Aorta (tissue), 5 donors: Measurements from ENCODE around the gene COPS6. TPM values are rescaled to one million over a fixed set of nuclear protein-coding genes. Genes with fewer than 3 reads are reported as not detected.
"Not testable (repeated sequence)": the region's sequence is repeated elsewhere in the genome, so short reads cannot be mapped to it uniquely, and the experiment has no call there.

ENCODE experiments used
- ATAC-seq: fragments of 200-7000 bp; cut with Tn5 transposase; one replicate; pipeline ENCODE4 v1.9.1; 2022; ENCODE audit warnings: moderate library complexity; ENCODE audit not compliant: low FRiP score
- DNase-seq, 2 donors: peaks; one replicate each; pipeline ENCODE4 v3.0.0-alpha.2; 2020
- H3K27ac ChIP-seq, 2 donors: one replicate each; pipeline ENCODE4 v1.5.1; 2013; ENCODE audit warnings: low read length in 2 of 2, mild to moderate bottlenecking in 2 of 2, moderate library complexity in 2 of 2, control low read depth in 1 of 2, inconsistent platforms in 1 of 2, low read depth in 1 of 2
- H3K27me3 ChIP-seq, 2 donors: one replicate each; pipeline ENCODE4 v1.6.1; 2013; ENCODE audit warnings: control low read depth in 1 of 2, low read length in 1 of 2, mild to moderate bottlenecking in 1 of 2, moderate library complexity in 1 of 2; ENCODE audit not compliant: insufficient read depth in 2 of 2, control insufficient read depth in 1 of 2
- H3K36me3 ChIP-seq, 2 donors: one replicate each; pipeline ENCODE4 v1.6.1; 2013; ENCODE audit warnings: control low read depth in 1 of 2, low read length in 1 of 2, mild to moderate bottlenecking in 1 of 2; ENCODE audit not compliant: insufficient read depth in 2 of 2, control insufficient read depth in 1 of 2
- H3K4me1 ChIP-seq, 2 donors: one replicate each; pipeline ENCODE4 v1.6.1; 2013; ENCODE audit warnings: low read length in 2 of 2, control low read depth in 1 of 2, mild to moderate bottlenecking in 1 of 2, moderate library complexity in 1 of 2; ENCODE audit not compliant: insufficient read depth in 2 of 2, control insufficient read depth in 1 of 2
- H3K4me3 ChIP-seq, 2 donors: one replicate each; pipeline ENCODE4 v1.5.1; 2013; ENCODE audit warnings: low read length in 2 of 2, control low read depth in 1 of 2, mild to moderate bottlenecking in 1 of 2
- H3K9me3 ChIP-seq: one replicate; pipeline ENCODE4 v1.6.1; 2013; ENCODE audit warnings: mild to moderate bottlenecking, low read length; ENCODE audit not compliant: control insufficient read depth
- WGBS, 2 donors: extraction: QIAGEN DNeasy Blood & Tissue Kit; methylation state at CpG; one replicate each; pipeline ENCODE4 v1.1.7; 2013; 5-methylcytosine and 5-hydroxymethylcytosine counted together
- intact Hi-C, 2 donors: fragments of 100-400 bp; cut with DNase I; formaldehyde crosslinking; loops; one replicate each; pipeline versions ENCODE4 v1.14.2 to v1.15.0; 2022
- polyA plus RNA-seq, 2 donors: library from polyadenylated mRNA; stranded (reverse); fragments of 200-250 nt; gene quantifications; one replicate each; pipeline ENCODE4 v1.2.3, GENCODE V29; 2013
- total RNA-seq, 2 donors: library from RNA; stranded (reverse); fragmentation: NEBNext Ultra II Directional; extraction: Animal tissue kit (Norgen Biotek cat#: 25700); gene quantifications; one replicate each; pipeline ENCODE4 v1.2.1, GENCODE V29; 2021
- donor health status: healthy with polysubstance abuse.
- donor health status: Bipolar disorder and iron deficiency.
- donor health status: DM: no; HTN: no; CAD: no.
- donor health status: DM: no; HTN: no; CAD: no.
- donor health status: DM: yes; HTN: yes; CAD: no.

Gene COPS6
- total and polyA plus RNA-seq, 4 donors: 73.9 to 132 (median 80.4) TPM

DNA sequence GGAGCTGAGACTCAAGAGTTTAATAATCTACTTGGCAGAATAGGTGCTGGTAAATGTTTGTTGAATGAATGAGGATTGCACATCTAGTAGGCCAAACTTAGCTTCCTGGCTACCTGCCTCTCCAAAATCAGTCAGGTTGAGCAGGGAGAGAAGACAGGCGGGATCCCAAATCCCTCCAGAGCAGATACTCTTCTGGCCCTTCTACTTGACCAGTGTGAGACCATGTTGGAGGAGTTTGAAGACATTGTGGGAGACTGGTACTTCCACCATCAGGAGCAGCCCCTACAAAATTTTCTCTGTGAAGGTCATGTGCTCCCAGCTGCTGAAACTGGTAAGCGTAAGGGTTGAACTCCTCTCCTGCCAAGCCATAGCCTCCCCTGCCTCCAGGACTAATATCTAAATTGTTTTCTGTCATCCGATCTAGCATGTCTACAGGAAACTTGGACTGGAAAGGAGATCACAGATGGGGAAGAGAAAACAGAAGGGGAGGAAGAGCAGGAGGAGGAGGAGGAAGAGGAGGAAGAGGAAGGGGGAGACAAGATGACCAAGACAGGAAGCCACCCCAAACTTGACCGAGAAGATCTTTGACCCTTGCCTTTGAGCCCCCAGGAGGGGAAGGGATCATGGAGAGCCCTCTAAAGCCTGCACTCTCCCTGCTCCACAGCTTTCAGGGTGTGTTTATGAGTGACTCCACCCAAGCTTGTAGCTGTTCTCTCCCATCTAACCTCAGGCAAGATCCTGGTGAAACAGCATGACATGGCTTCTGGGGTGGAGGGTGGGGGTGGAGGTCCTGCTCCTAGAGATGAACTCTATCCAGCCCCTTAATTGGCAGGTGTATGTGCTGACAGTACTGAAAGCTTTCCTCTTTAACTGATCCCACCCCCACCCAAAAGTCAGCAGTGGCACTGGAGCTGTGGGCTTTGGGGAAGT lies 35.8 kb downstream of the COPS6 start:
- ATAC-seq: no peak

DNA sequence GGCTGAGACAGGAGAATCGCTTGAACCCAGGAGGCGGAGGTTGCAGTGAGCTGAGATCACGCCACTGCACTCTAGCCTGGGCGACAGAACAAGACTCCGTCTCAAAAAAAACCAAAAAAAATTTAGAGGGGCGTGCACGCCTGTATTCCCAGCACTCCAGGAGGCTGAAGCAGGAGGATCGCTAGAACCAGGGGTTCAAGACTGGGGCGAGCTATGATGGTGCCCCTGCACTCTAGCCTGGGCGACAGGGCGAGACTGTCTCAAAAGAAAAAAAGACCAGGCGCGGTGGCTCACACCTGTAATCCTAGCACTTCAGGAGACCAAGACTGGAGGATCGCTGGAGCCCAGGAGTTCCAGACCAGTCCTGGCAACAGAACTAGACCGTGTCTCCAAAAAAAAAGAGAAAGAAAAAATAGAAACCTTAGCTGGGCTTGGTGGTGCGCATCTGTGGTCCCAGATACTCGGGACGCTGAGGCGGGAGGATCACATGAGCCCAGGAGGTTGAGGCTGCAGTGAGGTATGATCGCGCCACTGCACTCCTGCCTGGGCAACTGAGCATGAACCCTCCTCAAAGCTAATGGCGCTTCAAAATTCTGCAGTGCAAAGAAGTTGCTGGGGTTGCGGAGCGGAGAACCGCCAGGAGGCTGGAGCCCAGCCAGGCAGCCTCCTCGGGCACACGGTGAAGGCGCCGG lies 37.6 kb downstream of the COPS6 start:
- no peaks in the 10 kb centered on the region for H3K36me3 ChIP-seq
- H3K4me3 ChIP-seq: peak overlapping the region; percentile 50 to 80
- H3K27ac ChIP-seq: peak overlapping the region in 1 of 2 donors; percentile 83
- DNase-seq (peak in 1 of 2 donors; percentile 75), ATAC-seq (peak; percentile 39)
- intact Hi-C loops: loop anchor here in 1 of 2 donors (2.0 to 5.0 kb wide), 2 partner anchors 26 to 34 kb away; partner anchors contain the start of genes AP4M1 and MCM7
- no peaks in the 10 kb centered on the region for H3K4me1 ChIP-seq
- no peaks in the 10 kb centered on the region for H3K9me3 ChIP-seq
- WGBS, 2 donors: 13% methylated on average over 29 of the region's 29 CpGs
- no peaks in the 10 kb centered on the region for H3K27me3 ChIP-seq

More for the DNA sequence above, 35.8 kb downstream of the COPS6 start:
- no peak for DNase-seq
- intact Hi-C loops: loop anchor here in 1 of 2 donors (5.0 kb wide), 1 partner anchor 32 kb away; no protein-coding TSS in a partner anchor
- Histone ChIP-seq H3K27ac (no peak overlapping the region), H3K4me1 (peaks cover 0 to 2% of the 10 kb centered on the region in 2 donors), H3K27me3 (no peaks in the 10 kb centered on the region), H3K9me3 (no peaks in the 10 kb centered on the region), H3K36me3 (no peaks in the 10 kb centered on the region), H3K4me3 (no peak overlapping the region)
- WGBS, 2 donors: 85% methylated on average over 4 of the region's 4 CpGs

DNA sequence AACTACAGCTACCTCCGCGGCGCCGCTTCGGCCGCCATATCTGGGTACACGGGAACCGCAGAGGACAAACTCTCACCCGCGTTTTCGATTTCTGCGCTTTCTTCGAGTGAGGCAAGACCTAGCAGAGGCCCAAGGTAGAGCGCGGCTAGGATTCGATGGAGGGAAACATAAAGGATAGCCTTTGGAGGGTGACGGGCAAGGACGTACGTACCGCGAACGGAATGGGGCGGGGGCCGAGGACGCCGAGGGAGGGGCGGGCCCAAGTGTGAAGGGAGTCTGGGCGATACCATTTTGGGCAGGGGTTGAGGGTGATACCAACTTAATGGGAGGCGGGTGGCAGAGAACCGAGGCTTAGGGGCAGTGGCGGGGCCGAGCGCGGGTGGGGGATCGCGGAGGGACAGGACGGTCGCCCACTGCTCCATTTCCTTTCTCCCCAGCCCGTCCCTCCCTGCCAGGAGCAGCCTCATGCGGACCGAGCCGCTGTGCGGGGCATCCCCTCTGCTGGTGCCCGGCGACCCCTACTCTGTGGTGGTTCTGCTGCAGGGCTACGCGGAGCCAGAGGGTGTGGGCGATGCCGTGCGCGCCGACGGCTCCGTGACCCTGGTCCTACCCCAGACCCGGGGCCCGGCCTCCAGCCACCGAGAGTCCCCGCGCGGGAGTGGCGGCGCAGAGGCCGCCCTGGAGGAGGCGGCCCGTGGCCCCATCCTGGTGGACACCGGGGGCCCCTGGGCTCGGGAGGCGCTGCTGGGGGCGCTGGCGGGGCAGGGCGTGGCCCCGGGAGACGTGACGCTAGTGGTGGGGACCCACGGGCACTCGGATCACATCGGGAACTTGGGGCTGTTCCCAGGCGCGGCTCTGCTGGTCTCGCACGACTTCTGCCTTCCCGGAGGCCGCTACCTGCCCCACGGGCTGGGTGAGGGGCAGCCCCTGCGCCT lies 38.4 kb downstream of the COPS6 start, which contains the start of gene MBLAC1:
Gene MBLAC1, plus strand, starts transcription at position 37 of the 935 bp plus-strand sequence. Its CDS starts 429 bp downstream, at position 466.
- Histone ChIP-seq H3K4me3 (peak within 1 kb of the TSS; percentile 50 to 80), H3K27ac (peak within 1 kb of the TSS in 1 of 2 donors; percentile 83), H3K4me1 (no peaks in the 10 kb centered on the region), H3K36me3 (no peaks in the 10 kb centered on the region), H3K27me3 (no peaks in the 10 kb centered on the region), H3K9me3 (no peaks in the 10 kb centered on the region)
- 0% methylated on average over 71 to 85 of the region's 85 CpGs for WGBS, 2 donors
- intact Hi-C loops: loop anchor here in 1 of 2 donors (2.0 to 5.0 kb wide), 2 partner anchors 26 to 35 kb away; partner anchors contain the start of genes AP4M1 and MCM7
- peak; percentile 92 to 95 for DNase-seq
- peak; percentile 97 for ATAC-seq

DNA sequence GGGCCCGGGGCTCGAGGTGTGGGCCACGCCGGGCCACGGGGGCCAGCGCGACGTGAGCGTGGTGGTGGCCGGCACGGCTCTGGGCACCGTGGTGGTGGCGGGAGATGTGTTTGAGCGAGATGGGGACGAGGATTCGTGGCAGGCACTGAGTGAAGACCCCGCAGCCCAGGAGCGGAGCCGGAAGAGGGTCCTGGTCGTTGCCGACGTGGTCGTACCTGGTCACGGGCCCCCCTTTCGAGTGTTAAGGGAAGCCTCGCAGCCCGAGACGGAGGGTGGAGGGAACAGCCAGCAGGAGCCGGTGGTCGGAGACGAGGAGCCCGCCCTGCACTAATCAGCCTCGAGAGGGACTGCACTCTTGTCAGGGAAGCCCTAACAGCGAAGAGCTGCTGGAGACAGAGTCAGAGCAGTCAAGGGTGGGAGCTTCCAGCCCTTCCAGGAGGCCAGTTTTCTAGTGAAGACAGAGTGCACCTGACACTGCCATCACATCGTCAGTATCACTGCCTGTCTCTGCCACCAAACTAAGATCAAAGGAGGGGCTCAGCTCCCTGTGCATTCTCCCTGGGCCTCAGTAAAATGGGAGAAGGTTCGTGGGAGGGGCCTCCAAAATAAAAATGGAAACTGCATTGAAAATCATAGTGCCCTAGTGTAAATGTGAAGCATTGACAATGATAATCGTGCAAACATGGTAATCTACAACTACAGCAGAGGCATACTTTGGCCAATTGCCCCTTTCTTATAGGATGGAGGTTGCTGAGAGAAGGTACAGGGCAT lies 39.3 kb downstream of the COPS6 start:
- Histone ChIP-seq H3K27me3 (no peaks in the 10 kb centered on the region), H3K4me1 (no peaks in the 10 kb centered on the region), H3K27ac (peak overlapping the region in 1 of 2 donors; percentile 60), H3K4me3 (peak overlapping the region; percentile 50 to 80), H3K9me3 (no peaks in the 10 kb centered on the region), H3K36me3 (no peaks in the 10 kb centered on the region)
- WGBS, 2 donors: 2% methylated on average over 37 of the region's 37 CpGs
- DNase-seq (no peak), ATAC-seq (peak; percentile 9)
- intact Hi-C loops: loop anchor here in 1 of 2 donors (2.0 to 5.0 kb wide), 2 partner anchors 27 to 36 kb away; partner anchors contain the start of genes AP4M1 and MCM7

DNA sequence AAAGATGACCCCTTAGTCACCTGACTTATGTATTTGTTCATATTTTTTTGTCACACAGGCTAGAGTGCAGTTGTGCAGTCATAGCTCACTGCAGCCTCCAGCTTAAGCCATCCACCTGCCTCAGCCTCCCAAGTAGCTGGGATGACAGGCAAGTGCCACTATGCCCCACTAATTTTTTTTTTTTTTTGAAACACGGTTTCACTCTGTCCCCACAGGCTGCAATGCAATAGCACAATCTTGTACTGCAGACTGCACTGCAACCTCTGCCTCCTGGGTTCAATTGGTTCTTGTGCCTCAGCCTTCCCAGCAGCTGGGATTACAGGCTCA lies 39.8 kb downstream of the COPS6 start:
- Histone ChIP-seq H3K36me3 (no peaks in the 10 kb centered on the region), H3K4me1 (no peaks in the 10 kb centered on the region), H3K27ac (no peak overlapping the region), H3K4me3 (no peak overlapping the region), H3K9me3 (no peaks in the 10 kb centered on the region), H3K27me3 (no peaks in the 10 kb centered on the region)
- DNase-seq: no peak
- WGBS, 2 donors: 47 to 50% methylated on average over 1 of the region's 1 CpG
- no peak for ATAC-seq
- intact Hi-C loops: loop anchor here in 1 of 2 donors (5.0 kb wide), 1 partner anchor 36 kb away; no protein-coding TSS in a partner anchor

DNA sequence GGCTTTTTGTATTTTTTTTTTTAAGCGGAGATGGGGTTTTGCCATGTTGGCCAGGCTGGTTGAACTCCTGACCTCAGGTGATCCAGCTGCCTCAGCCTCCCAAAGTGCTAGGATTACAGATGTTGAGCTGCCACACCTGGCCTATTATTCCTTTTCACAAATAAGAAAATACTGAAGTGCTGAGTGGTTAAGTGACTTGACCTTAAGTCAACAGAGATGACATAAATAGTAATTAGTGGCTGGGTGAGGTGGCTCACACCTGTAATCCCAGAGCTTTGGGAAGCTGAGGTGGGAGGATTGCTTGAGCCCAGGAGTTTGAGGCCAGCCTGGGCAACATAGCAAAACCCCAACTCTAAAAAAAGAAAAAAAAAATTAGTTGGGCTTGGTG lies 41.4 kb downstream of the COPS6 start:
- not testable (repeated sequence) for H3K27me3 ChIP-seq, H3K4me1 ChIP-seq, H3K27ac ChIP-seq, H3K4me3 ChIP-seq, ATAC-seq, DNase-seq, H3K9me3 ChIP-seq, H3K36me3 ChIP-seq
- intact Hi-C loops: loop anchor here (2.0 to 10.0 kb wide), 2 partner anchors 85 to 139 kb away; partner anchors contain the start of gene PVRIG (in 1 of the 2)
- WGBS, 2 donors: 95 to 97% methylated on average over 1 of the region's 1 CpG

DNA sequence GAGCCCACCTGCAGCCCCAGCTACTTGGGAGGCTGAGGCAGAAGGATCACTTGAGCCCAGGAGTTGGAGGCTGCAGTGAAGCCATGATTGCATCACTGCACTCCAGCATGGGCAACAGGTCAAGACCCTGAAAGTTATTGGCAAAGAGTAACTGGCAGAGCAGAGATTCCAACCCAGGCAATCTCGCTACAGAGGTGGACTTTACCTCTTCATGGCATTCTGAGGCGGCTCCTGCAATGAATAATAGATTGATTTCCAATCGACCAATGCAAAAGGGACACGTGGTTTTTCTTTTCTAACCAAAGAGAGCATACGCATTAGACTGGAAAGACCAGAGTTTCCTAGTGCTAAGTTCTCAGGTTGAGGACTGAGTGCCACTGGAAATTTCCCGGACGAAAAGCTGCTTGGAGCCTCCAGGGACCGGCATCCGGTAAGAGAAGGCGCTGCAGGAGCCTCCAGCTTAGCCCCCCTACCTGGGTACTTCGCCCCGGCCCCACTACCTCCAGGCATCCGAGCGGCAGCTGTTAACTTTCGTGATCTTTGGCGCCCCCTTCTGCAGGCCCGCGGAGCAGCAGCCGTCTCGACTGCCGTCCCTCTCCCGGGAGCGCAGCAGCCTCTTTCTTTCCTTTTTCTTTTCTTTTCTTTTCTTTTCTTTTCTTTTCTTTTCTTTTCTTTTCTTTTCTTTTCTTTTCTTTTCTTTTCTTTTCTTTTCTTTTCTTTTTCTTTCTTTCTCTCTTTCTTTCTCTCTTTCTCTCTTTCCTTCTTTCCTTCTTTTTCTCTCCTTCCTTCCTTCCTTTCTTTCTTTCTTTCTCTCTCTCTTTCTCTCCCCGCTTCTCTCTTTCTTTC lies 42.1 kb downstream of the COPS6 start:
- no peak overlapping the region for H3K27ac ChIP-seq
- DNase-seq (peak; percentile 86 to 95), ATAC-seq (peak; percentile 54)
- no peaks in the 10 kb centered on the region for H3K36me3 ChIP-seq
- WGBS, 2 donors: 9 to 11% methylated on average over 24 of the region's 24 CpGs
- no peak overlapping the region for H3K4me3 ChIP-seq
- intact Hi-C loops: loop anchor here (2.0 to 10.0 kb wide), 2 partner anchors 84 to 140 kb away; partner anchors contain the start of gene PVRIG (in 1 of the 2)
- H3K9me3 ChIP-seq: no peaks in the 10 kb centered on the region
- no peaks in the 10 kb centered on the region for H3K27me3 ChIP-seq
- H3K4me1 ChIP-seq: no peaks in the 10 kb centered on the region
